Measurements from ENCODE around the gene SGIP1. TPM values are rescaled to one million over a fixed set of nuclear protein-coding genes. Genes with fewer than 3 reads are reported as not detected.

The SGIP1 gene
- polyA plus RNA-seq, 3 donors, result not detected

DNA sequence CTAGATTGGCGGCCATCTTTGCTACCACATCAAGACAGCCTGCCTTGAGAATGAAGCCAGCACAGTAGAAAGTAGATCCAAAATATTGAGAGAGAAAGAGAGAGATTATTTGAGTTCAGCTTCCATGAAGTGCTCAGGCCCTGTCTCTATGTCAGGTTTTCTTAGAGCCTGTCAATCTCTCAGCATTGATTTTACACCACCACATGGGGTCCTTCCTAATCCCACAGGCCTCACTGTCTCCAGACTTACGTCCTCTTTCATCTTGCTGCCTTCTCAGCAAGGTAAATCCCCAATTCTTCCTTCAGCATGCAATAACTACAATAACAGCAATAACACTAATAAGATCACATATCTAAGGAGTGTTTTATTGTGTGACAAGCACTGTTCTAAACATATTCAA, 239.3 kb downstream of the SGIP1 start:
- TF ChIP-seq, protein P1, sequence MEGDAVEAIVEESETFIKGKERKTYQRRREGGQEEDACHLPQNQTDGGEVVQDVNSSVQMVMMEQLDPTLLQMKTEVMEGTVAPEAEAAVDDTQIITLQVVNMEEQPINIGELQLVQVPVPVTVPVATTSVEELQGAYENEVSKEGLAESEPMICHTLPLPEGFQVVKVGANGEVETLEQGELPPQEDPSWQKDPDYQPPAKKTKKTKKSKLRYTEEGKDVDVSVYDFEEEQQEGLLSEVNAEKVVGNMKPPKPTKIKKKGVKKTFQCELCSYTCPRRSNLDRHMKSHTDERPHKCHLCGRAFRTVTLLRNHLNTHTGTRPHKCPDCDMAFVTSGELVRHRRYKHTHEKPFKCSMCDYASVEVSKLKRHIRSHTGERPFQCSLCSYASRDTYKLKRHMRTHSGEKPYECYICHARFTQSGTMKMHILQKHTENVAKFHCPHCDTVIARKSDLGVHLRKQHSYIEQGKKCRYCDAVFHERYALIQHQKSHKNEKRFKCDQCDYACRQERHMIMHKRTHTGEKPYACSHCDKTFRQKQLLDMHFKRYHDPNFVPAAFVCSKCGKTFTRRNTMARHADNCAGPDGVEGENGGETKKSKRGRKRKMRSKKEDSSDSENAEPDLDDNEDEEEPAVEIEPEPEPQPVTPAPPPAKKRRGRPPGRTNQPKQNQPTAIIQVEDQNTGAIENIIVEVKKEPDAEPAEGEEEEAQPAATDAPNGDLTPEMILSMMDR (IDR thresholded peaks at IDR 0.05), result no peak
- WGBS (ENCODE audit: insufficient coverage), result 100% methylated on average over 2 of the region's 2 CpGs
- no peaks in the 10 kb centered on the region for H3K4me1 Mint-ChIP-seq
- H3K4me2 ChIP-seq (replicated peaks; ENCODE audit: extremely low read depth, low read length, poor library complexity, severe bottlenecking), result no peak overlapping the region
- no peak for DNase-seq
- H3K27ac Mint-ChIP-seq, result no peak overlapping the region
- H3K36me3 Mint-ChIP-seq, result peaks cover 3 to 14% of the 10 kb centered on the region in 2 donors
- no peaks in the 10 kb centered on the region for H3K36me3 ChIP-seq (replicated peaks in 1 of 2; ENCODE audit: control insufficient read depth in 1 of 2, insufficient read depth in 2 of 2, low read length in 2 of 2)
- H3K9ac ChIP-seq (ENCODE audit: insufficient read depth, low read length, poor library complexity, severe bottlenecking), result no peak overlapping the region
- no peaks in the 10 kb centered on the region for H3K27me3 Mint-ChIP-seq (ENCODE audit: low read depth in 3 of 3)
- no peaks in the 10 kb centered on the region for H3K79me2 ChIP-seq (ENCODE audit: insufficient read depth, low read length)
- intact Hi-C loops (cut with micrococcal nuclease), result no loop called here
- no peaks in the 10 kb centered on the region for H3K27me3 ChIP-seq (ENCODE audit: control insufficient read depth in 2 of 2, insufficient read depth in 2 of 2, low read length in 2 of 2)
- no peaks in the 10 kb centered on the region for H3K4me1 ChIP-seq (ENCODE audit: control insufficient read depth in 1 of 2, insufficient read depth in 2 of 2, low read length in 2 of 2)
- H3K4me3 ChIP-seq (replicated peaks in 1 of 3; ENCODE audit: low read depth in 2 of 3, low read length in 3 of 3), result no peak overlapping the region
- no peak overlapping the region for H2AFZ ChIP-seq (ENCODE audit: insufficient read depth, low read depth, low read length, poor library complexity, severe bottlenecking)
- H3K9me3 Mint-ChIP-seq, result peaks cover 0 to 5% (median 0%) of the 10 kb centered on the region in 7 donors
- H3K4me3 Mint-ChIP-seq, result no peak overlapping the region
- H3K27ac ChIP-seq (ENCODE audit: low read depth in 1 of 2, low read length in 2 of 2), result no peak overlapping the region
- no peaks in the 10 kb centered on the region for H3K9me3 ChIP-seq (replicated peaks in 1 of 2; ENCODE audit: control insufficient read depth in 1 of 2, insufficient read depth in 1 of 2, low read length in 2 of 2)
- H4K20me1 ChIP-seq (ENCODE audit: insufficient read depth, low read length), result no peaks in the 10 kb centered on the region

DNA sequence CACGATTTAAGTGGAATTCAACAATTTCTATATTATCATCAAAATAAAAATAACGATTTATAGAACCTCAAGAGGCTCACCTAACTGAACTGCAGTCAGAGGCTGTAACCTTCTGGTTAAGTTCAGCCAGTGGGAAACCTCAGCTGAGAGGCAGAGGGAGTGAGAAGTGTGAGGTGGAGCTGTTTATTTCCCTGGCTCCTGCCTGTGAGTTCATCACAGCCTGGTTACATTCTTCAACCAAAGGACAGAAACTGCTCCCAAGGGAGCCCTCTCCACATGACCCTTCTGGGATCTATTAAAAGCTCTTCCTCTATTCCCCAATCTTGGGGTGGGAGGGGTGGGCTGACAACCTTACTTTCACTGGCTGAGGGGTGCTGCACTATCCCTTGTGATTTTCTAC, 240.5 kb downstream of the SGIP1 start:
- Histone ChIP-seq H3K9ac (ENCODE audit: insufficient read depth, low read length, poor library complexity, severe bottlenecking) (no peak overlapping the region), H3K27ac (ENCODE audit: low read depth in 1 of 2, low read length in 2 of 2) (no peak overlapping the region), H3K79me2 (ENCODE audit: insufficient read depth, low read length) (no peaks in the 10 kb centered on the region), H3K27me3 (ENCODE audit: control insufficient read depth in 2 of 2, insufficient read depth in 2 of 2, low read length in 2 of 2) (no peaks in the 10 kb centered on the region), H3K4me2 (replicated peaks; ENCODE audit: extremely low read depth, low read length, poor library complexity, severe bottlenecking) (no peak overlapping the region), H2AFZ (ENCODE audit: insufficient read depth, low read depth, low read length, poor library complexity, severe bottlenecking) (no peak overlapping the region), H3K36me3 (replicated peaks in 1 of 2; ENCODE audit: control insufficient read depth in 1 of 2, insufficient read depth in 2 of 2, low read length in 2 of 2) (no peaks in the 10 kb centered on the region), H3K4me1 (ENCODE audit: control insufficient read depth in 1 of 2, insufficient read depth in 2 of 2, low read length in 2 of 2) (no peaks in the 10 kb centered on the region), H4K20me1 (ENCODE audit: insufficient read depth, low read length) (no peaks in the 10 kb centered on the region), H3K4me3 (replicated peaks in 1 of 3; ENCODE audit: low read depth in 2 of 3, low read length in 3 of 3) (no peak overlapping the region), H3K9me3 (replicated peaks in 1 of 2; ENCODE audit: control insufficient read depth in 1 of 2, insufficient read depth in 1 of 2, low read length in 2 of 2) (no peaks in the 10 kb centered on the region)
- peaks cover 1 to 7% (median 3%) of the 10 kb centered on the region in 7 donors for H3K9me3 Mint-ChIP-seq
- H3K4me3 Mint-ChIP-seq, result no peak overlapping the region
- H3K27me3 Mint-ChIP-seq (ENCODE audit: low read depth in 3 of 3), result no peaks in the 10 kb centered on the region
- intact Hi-C loops (cut with micrococcal nuclease), result no loop called here
- no peaks in the 10 kb centered on the region for H3K4me1 Mint-ChIP-seq
- no peak for DNase-seq
- H3K36me3 Mint-ChIP-seq, result peaks cover 3 to 26% of the 10 kb centered on the region in 2 donors
- no peak overlapping the region for H3K27ac Mint-ChIP-seq
- TF ChIP-seq, protein P1 (IDR thresholded peaks at IDR 0.05), result no peak
- WGBS (ENCODE audit: insufficient coverage), result no CpG with 5 or more reads among the region's 2 CpGs

Data from CD14-positive monocyte (primary cell).